SU-DHL-6 (cell line): ENCODE measurements around the gene MEF2A.

Source experiments
- H2AFZ ChIP-seq: fragments of 200-600 bp; sonication (generic); 2 replicates; pipeline ENCODE4 v1.6.1; 2014; ENCODE audit warnings: low read depth, mild to moderate bottlenecking, moderate library complexity, mixed read lengths, antibody characterized with exemption, low read length; ENCODE audit not compliant: severe bottlenecking
- H3F3A ChIP-seq: fragments of 200-600 bp; shearing (Covaris generic); 2 replicates; pipeline ENCODE4 v1.6.0; 2016; ENCODE audit warnings: antibody characterized with exemption, mild to moderate bottlenecking; ENCODE audit not compliant: insufficient read depth
- H3K27ac ChIP-seq: fragments of 200-600 bp; sonication (generic); 2 replicates; pipeline ENCODE4 v1.5.1; 2016; ENCODE audit warnings: low read depth, mild to moderate bottlenecking, low read length, moderate library complexity, mixed read lengths
- H3K27me3 ChIP-seq: fragments of 200-600 bp; sonication (generic), shearing (Covaris generic); 2 replicates; pipeline ENCODE4 v1.6.0; 2014; ENCODE audit warnings: mild to moderate bottlenecking, low read length
- H3K36me3 ChIP-seq: fragments of 200-600 bp; sonication (generic); 2 replicates; pipeline ENCODE4 v1.6.1; 2014; ENCODE audit warnings: mild to moderate bottlenecking, low read length, mixed read lengths
- H3K4me2 ChIP-seq: fragments of 300-600, 200-600 bp; shearing (Covaris generic), sonication (generic); 2 replicates; pipeline ENCODE4 v1.6.0; 2014; ENCODE audit warnings: low read length, low read depth, mild to moderate bottlenecking; ENCODE audit not compliant: poor library complexity, severe bottlenecking
- H3K4me3 ChIP-seq: fragments of 200-600 bp; sonication (generic); 2 replicates; pipeline ENCODE4 v1.5.1; 2014; ENCODE audit warnings: antibody characterized with exemption, low read length, mild to moderate bottlenecking, mixed read lengths; ENCODE audit not compliant: insufficient read depth, poor library complexity, severe bottlenecking
- H3K79me2 ChIP-seq: fragments of 200-600 bp; sonication (generic); 2 replicates; pipeline ENCODE4 v1.6.1; 2014; ENCODE audit warnings: mild to moderate bottlenecking, low read length, moderate library complexity; ENCODE audit not compliant: insufficient read depth
- H3K9ac ChIP-seq: fragments of 200-600 bp; sonication (generic); 2 replicates; pipeline ENCODE4 v1.7.0; 2014; ENCODE audit warnings: mild to moderate bottlenecking, low read length
- H3K9me2 ChIP-seq: fragments of 200-600 bp; sonication (generic); replicated peaks from 2 replicates; pipeline ENCODE4 v1.6.1; 2014; ENCODE audit warnings: low read length; ENCODE audit not compliant: insufficient read depth
- H3K9me3 ChIP-seq: fragments of 200-600 bp; sonication (generic); 2 replicates; pipeline ENCODE4 v1.6.1; 2014; ENCODE audit warnings: low read length, mixed read lengths; ENCODE audit not compliant: insufficient read depth
- H4K20me1 ChIP-seq: fragments of 200-600 bp; sonication (generic); 2 replicates; pipeline ENCODE4 v1.6.1; 2014; ENCODE audit warnings: low read depth, mild to moderate bottlenecking, antibody characterized with exemption, low read length, moderate library complexity, mixed read lengths
- CTCF ChIP-seq: fragments of 200-600 bp; sonication (generic); IDR thresholded peaks from one replicate; pipeline ENCODE4 v1.5.1; 2017; ENCODE audit warnings: antibody characterized with exemption, mild to moderate bottlenecking, low read length, moderate library complexity; ENCODE audit not compliant: insufficient read depth, poor library complexity, severe bottlenecking
- EZH2phosphoT487 ChIP-seq: fragments of 200-600 bp; sonication (generic), shearing (Covaris generic); conservative IDR thresholded peaks from 2 replicates; pipeline ENCODE4 v1.6.1; 2018; ENCODE audit warnings: mild to moderate bottlenecking, antibody characterized with exemption, low read length, moderate library complexity, mixed read lengths

The MEF2A gene

GRCh38 chr15:99621767-99622166, 56.0 kb downstream of the MEF2A start:
- no peak overlapping the region for H3K9ac ChIP-seq
- peaks cover 89% of the 10 kb centered on the region for H3K79me2 ChIP-seq
- H4K20me1 ChIP-seq, result 0 out of 2 replicates have a peak, but pooled peaks cover 12% of the 10 kb centered on the region
- H3F3A ChIP-seq, result no peaks in the 10 kb centered on the region; the same call in 1 of the 2 replicates
- H3K9me2 ChIP-seq, result no peaks in the 10 kb centered on the region
- no peaks in the 10 kb centered on the region for H3K9me3 ChIP-seq
- TF ChIP-seq EZH2phosphoT487, result no peak
- TF ChIP-seq CTCF, result no peak
- no peak overlapping the region for H2AFZ ChIP-seq
- H3K36me3 ChIP-seq, result 0 out of 2 replicates have a peak, but pooled peaks cover 4% of the 10 kb centered on the region
- H3K4me3 ChIP-seq, result no peak overlapping the region
- H3K27me3 ChIP-seq, result no peaks in the 10 kb centered on the region
- no peak overlapping the region for H3K4me2 ChIP-seq
- H3K27ac ChIP-seq, result no peak overlapping the region

- H3K9me2 ChIP-seq, result no peaks in the 10 kb centered on the region
- no peaks in the 10 kb centered on the region for H3K9me3 ChIP-seq
- peaks cover 4% of the 10 kb centered on the region; the same call in 1 of the 2 replicates for H3K36me3 ChIP-seq
- no peak overlapping the region for H3K4me3 ChIP-seq
- H4K20me1 ChIP-seq, result no peaks in the 10 kb centered on the region
- no peak overlapping the region for H2AFZ ChIP-seq
- TF ChIP-seq EZH2phosphoT487, result no peak
- TF ChIP-seq CTCF, result no peak
- peaks cover 72% of the 10 kb centered on the region for H3K79me2 ChIP-seq
- no peak overlapping the region for H3K9ac ChIP-seq
- H3F3A ChIP-seq, result peaks cover 4% of the 10 kb centered on the region; the same call in 1 of the 2 replicates
- no peaks in the 10 kb centered on the region for H3K27me3 ChIP-seq
- no peak overlapping the region for H3K27ac ChIP-seq
- no peak overlapping the region for H3K4me2 ChIP-seq
These were observed 62.7 kb downstream of the MEF2A start for GRCh38 chr15:99628374-99629001.

- peak overlapping the region; percentile 28 for H3K9ac ChIP-seq
- H3K4me2 ChIP-seq, result peak overlapping the region; percentile 71
- H3K4me3 ChIP-seq, result peak overlapping the region; percentile 35
- H3K79me2 ChIP-seq, result peaks cover 50% of the 10 kb centered on the region
- no peak overlapping the region for H2AFZ ChIP-seq
- H3F3A ChIP-seq, result peaks cover 4% of the 10 kb centered on the region; the same call in 1 of the 2 replicates
- no peaks in the 10 kb centered on the region for H4K20me1 ChIP-seq
- TF ChIP-seq CTCF (no peak), EZH2phosphoT487 (no peak)
- H3K27me3 ChIP-seq, result no peaks in the 10 kb centered on the region
- H3K27ac ChIP-seq, result peak overlapping the region; percentile 52
- no peaks in the 10 kb centered on the region for H3K9me2 ChIP-seq
- H3K9me3 ChIP-seq, result no peaks in the 10 kb centered on the region
- peaks cover 11% of the 10 kb centered on the region; the same call in 1 of the 2 replicates for H3K36me3 ChIP-seq
These were observed 64.9 kb downstream of the MEF2A start for GRCh38 chr15:99630607-99631131.
